ENCODE data around the gene HIRA.

DNA sequence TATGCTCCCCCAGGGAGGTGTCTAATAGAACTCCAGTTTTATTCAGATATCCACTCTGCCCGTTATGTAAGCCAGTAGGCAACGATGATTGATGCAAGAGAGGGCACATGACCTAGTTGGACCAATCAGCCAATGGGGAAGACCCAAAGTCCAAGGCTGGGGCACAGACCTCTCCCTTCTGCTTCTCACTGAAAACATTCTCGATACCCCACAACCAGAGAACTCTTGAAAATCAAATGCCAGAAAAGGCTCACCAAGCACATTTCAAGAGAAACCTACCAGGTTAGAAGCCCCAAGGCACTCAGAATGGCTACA is 7.4 kb downstream of the HIRA start:
- TF ChIP-seq, protein P1, sequence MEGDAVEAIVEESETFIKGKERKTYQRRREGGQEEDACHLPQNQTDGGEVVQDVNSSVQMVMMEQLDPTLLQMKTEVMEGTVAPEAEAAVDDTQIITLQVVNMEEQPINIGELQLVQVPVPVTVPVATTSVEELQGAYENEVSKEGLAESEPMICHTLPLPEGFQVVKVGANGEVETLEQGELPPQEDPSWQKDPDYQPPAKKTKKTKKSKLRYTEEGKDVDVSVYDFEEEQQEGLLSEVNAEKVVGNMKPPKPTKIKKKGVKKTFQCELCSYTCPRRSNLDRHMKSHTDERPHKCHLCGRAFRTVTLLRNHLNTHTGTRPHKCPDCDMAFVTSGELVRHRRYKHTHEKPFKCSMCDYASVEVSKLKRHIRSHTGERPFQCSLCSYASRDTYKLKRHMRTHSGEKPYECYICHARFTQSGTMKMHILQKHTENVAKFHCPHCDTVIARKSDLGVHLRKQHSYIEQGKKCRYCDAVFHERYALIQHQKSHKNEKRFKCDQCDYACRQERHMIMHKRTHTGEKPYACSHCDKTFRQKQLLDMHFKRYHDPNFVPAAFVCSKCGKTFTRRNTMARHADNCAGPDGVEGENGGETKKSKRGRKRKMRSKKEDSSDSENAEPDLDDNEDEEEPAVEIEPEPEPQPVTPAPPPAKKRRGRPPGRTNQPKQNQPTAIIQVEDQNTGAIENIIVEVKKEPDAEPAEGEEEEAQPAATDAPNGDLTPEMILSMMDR (conservative IDR thresholded peaks at IDR 0.05; ENCODE audit: low read depth, low read length), result no peak
- TF ChIP-seq EZH2 (IDR thresholded peaks at IDR 0.05; ENCODE audit: borderline replicate concordance, low read depth, low read length, poor library complexity, severe bottlenecking), result no peak
